ENCODE data around the gene EPHA8.

EPHA8 gene

GRCh38 chr1:22637907-22638445 lies 74.7 kb downstream of the EPHA8 start:
- Histone ChIP-seq H3K9me3 (replicated peaks; ENCODE audit: insufficient read depth, low read length) (no peaks in the 10 kb centered on the region), H3K4me1 (ENCODE audit: low read length) (no peaks in the 10 kb centered on the region), H3K4me3 (ENCODE audit: low read length) (no peak overlapping the region), H3K27ac (ENCODE audit: low read length) (no peak overlapping the region), H2AFZ (ENCODE audit: low read length) (no peak overlapping the region), H3K36me3 (replicated peaks; ENCODE audit: insufficient read depth, low read length) (no peaks in the 10 kb centered on the region), H3K4me2 (ENCODE audit: low read depth, low read length) (no peak overlapping the region), H3K27me3 (replicated peaks; ENCODE audit: insufficient read depth, low read length) (peaks cover 53% of the 10 kb centered on the region), H4K20me1 (ENCODE audit: insufficient read depth, low read length) (no peaks in the 10 kb centered on the region), H3K9me2 (replicated peaks; ENCODE audit: insufficient read depth, low read length) (no peaks in the 10 kb centered on the region), H3K79me2 (ENCODE audit: low read length) (no peaks in the 10 kb centered on the region), H3K9ac (ENCODE audit: low read length) (no peak overlapping the region), H3F3A (ENCODE audit: insufficient read depth, low read length) (no peaks in the 10 kb centered on the region)
- TF ChIP-seq EZH2 (optimal IDR thresholded peaks at IDR 0.05; ENCODE audit: low read depth, low read length), result no peak
- TF ChIP-seq EZH2phosphoT487 (IDR thresholded peaks at IDR 0.05; ENCODE audit: low read length), result no peak
- TF ChIP-seq, protein P1, sequence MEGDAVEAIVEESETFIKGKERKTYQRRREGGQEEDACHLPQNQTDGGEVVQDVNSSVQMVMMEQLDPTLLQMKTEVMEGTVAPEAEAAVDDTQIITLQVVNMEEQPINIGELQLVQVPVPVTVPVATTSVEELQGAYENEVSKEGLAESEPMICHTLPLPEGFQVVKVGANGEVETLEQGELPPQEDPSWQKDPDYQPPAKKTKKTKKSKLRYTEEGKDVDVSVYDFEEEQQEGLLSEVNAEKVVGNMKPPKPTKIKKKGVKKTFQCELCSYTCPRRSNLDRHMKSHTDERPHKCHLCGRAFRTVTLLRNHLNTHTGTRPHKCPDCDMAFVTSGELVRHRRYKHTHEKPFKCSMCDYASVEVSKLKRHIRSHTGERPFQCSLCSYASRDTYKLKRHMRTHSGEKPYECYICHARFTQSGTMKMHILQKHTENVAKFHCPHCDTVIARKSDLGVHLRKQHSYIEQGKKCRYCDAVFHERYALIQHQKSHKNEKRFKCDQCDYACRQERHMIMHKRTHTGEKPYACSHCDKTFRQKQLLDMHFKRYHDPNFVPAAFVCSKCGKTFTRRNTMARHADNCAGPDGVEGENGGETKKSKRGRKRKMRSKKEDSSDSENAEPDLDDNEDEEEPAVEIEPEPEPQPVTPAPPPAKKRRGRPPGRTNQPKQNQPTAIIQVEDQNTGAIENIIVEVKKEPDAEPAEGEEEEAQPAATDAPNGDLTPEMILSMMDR (IDR thresholded peaks at IDR 0.05; ENCODE audit: low read length), result no peak
- no peak for DNase-seq

DNA sequence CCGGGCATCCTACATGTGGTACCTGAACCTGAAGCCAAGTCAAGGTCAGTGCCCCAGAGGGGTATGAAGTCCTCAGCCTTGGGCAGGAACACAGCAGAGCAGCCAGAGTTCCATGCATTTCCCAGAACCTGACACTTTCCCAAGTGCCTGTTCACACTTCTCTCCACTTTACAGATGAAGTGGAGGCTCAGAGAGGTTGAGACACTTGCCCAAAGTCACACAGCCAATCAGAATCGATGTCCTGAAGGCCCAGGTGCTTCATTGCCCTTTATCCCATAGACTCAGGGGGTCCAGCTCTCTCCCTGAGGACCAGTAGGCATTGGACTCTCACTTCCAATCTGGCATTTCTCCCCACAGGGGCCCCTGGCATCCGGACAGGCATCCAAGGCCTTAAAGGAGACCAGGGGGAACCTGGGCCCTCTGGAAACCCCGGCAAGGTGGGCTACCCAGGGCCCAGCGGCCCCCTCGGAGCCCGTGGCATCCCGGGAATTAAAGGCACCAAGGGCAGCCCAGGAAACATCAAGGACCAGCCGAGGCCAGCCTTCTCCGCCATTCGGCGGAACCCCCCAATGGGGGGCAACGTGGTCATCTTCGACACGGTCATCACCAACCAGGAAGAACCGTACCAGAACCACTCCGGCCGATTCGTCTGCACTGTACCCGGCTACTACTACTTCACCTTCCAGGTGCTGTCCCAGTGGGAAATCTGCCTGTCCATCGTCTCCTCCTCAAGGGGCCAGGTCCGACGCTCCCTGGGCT lies 75.4 kb downstream of the EPHA8 start:
- DNase-seq, result no peak
- no peaks in the 10 kb centered on the region for H3F3A ChIP-seq (ENCODE audit: insufficient read depth, low read length)
- no peaks in the 10 kb centered on the region for H3K36me3 ChIP-seq (replicated peaks; ENCODE audit: insufficient read depth, low read length)
- no peak overlapping the region for H3K4me3 ChIP-seq (ENCODE audit: low read length)
- peaks cover 52% of the 10 kb centered on the region for H3K27me3 ChIP-seq (replicated peaks; ENCODE audit: insufficient read depth, low read length)
- no peaks in the 10 kb centered on the region for H3K4me1 ChIP-seq (ENCODE audit: low read length)
- H3K9me3 ChIP-seq (replicated peaks; ENCODE audit: insufficient read depth, low read length), result no peaks in the 10 kb centered on the region
- no peak overlapping the region for H2AFZ ChIP-seq (ENCODE audit: low read length)
- H4K20me1 ChIP-seq (ENCODE audit: insufficient read depth, low read length), result no peaks in the 10 kb centered on the region
- TF ChIP-seq EZH2phosphoT487 (IDR thresholded peaks at IDR 0.05; ENCODE audit: low read length), result no peak
- no peak overlapping the region for H3K4me2 ChIP-seq (ENCODE audit: low read depth, low read length)
- H3K79me2 ChIP-seq (ENCODE audit: low read length), result no peaks in the 10 kb centered on the region
- H3K9ac ChIP-seq (ENCODE audit: low read length), result no peak overlapping the region
- H3K27ac ChIP-seq (ENCODE audit: low read length), result no peak overlapping the region
- H3K9me2 ChIP-seq (replicated peaks; ENCODE audit: insufficient read depth, low read length), result no peaks in the 10 kb centered on the region

GRCh38 chr1:22639286-22639685 lies 76.0 kb downstream of the EPHA8 start:
- Histone ChIP-seq H3K4me2 (ENCODE audit: low read depth, low read length) (no peak overlapping the region), H3K27ac (ENCODE audit: low read length) (no peak overlapping the region), H3K9ac (ENCODE audit: low read length) (no peak overlapping the region), H3K4me1 (ENCODE audit: low read length) (no peaks in the 10 kb centered on the region), H3K36me3 (replicated peaks; ENCODE audit: insufficient read depth, low read length) (no peaks in the 10 kb centered on the region), H3F3A (ENCODE audit: insufficient read depth, low read length) (no peaks in the 10 kb centered on the region), H3K9me2 (replicated peaks; ENCODE audit: insufficient read depth, low read length) (no peaks in the 10 kb centered on the region), H3K27me3 (replicated peaks; ENCODE audit: insufficient read depth, low read length) (peaks cover 52% of the 10 kb centered on the region), H3K79me2 (ENCODE audit: low read length) (no peaks in the 10 kb centered on the region), H2AFZ (ENCODE audit: low read length) (no peak overlapping the region), H4K20me1 (ENCODE audit: insufficient read depth, low read length) (no peaks in the 10 kb centered on the region), H3K9me3 (replicated peaks; ENCODE audit: insufficient read depth, low read length) (no peaks in the 10 kb centered on the region), H3K4me3 (ENCODE audit: low read length) (no peak overlapping the region)
- TF ChIP-seq, protein P1 (IDR thresholded peaks at IDR 0.05; ENCODE audit: low read length), result no peak
- TF ChIP-seq EZH2phosphoT487 (IDR thresholded peaks at IDR 0.05; ENCODE audit: low read length), result no peak
- no peak for TF ChIP-seq EZH2 (optimal IDR thresholded peaks at IDR 0.05; ENCODE audit: low read depth, low read length)
- no peak for DNase-seq

- no peaks in the 10 kb centered on the region for H4K20me1 ChIP-seq (ENCODE audit: insufficient read depth, low read length)
- no peaks in the 10 kb centered on the region for H3F3A ChIP-seq (ENCODE audit: insufficient read depth, low read length)
- no peak for DNase-seq
- H3K4me3 ChIP-seq (ENCODE audit: low read length), result no peak overlapping the region
- H3K4me1 ChIP-seq (ENCODE audit: low read length), result no peaks in the 10 kb centered on the region
- H3K79me2 ChIP-seq (ENCODE audit: low read length), result no peaks in the 10 kb centered on the region
- H3K36me3 ChIP-seq (replicated peaks; ENCODE audit: insufficient read depth, low read length), result no peaks in the 10 kb centered on the region
- H3K9ac ChIP-seq (ENCODE audit: low read length), result no peak overlapping the region
- TF ChIP-seq EZH2phosphoT487 (IDR thresholded peaks at IDR 0.05; ENCODE audit: low read length) (no peak), EZH2 (optimal IDR thresholded peaks at IDR 0.05; ENCODE audit: low read depth, low read length) (no peak)
- TF ChIP-seq, protein P1 (IDR thresholded peaks at IDR 0.05; ENCODE audit: low read length), result no peak
- no peaks in the 10 kb centered on the region for H3K9me2 ChIP-seq (replicated peaks; ENCODE audit: insufficient read depth, low read length)
- H2AFZ ChIP-seq (ENCODE audit: low read length), result no peak overlapping the region
- H3K9me3 ChIP-seq (replicated peaks; ENCODE audit: insufficient read depth, low read length), result no peaks in the 10 kb centered on the region
- no peak overlapping the region for H3K27ac ChIP-seq (ENCODE audit: low read length)
- H3K27me3 ChIP-seq (replicated peaks; ENCODE audit: insufficient read depth, low read length), result peaks cover 54% of the 10 kb centered on the region
- no peak overlapping the region for H3K4me2 ChIP-seq (ENCODE audit: low read depth, low read length)
Measured at GRCh38 chr1:22641247-22641646, 78.0 kb downstream of the EPHA8 start.

Data from MM.1S (cell line).